B cell (primary cell): Measurements from ENCODE around the gene UFSP1. TPM values are rescaled to one million over a fixed set of nuclear protein-coding genes. Genes with fewer than 3 reads are reported as not detected.
A peak's percentile ranks its signal among the peaks of the same experiment; 100 is the strongest.

Experiments used
- ATAC-seq: fragments of 200-7000 bp; cut with Tn5 transposase; one replicate; pipeline ENCODE4 v1.10.0; 2021; ENCODE audit warnings: low read depth, mild to moderate bottlenecking, moderate number of reproducible peaks, moderate library complexity
- CTCF ChIA-PET: fragments of 350-600 bp; sonication (Branson Sonifier 250); formaldehyde crosslinking; loops from one replicate; lab custom pipeline; 2021; ENCODE audit warnings: antibody characterized with exemption, inconsistent platforms; lab: Charles Lee
- POLR2A ChIA-PET: fragments of 350-600 bp; sonication (Branson Sonifier 250); formaldehyde crosslinking; loops from one replicate; lab custom pipeline; 2021; ENCODE audit warnings: antibody characterized with exemption; lab: Charles Lee
- DNase-seq: peaks from one replicate; pipeline ENCODE4 v3.0.0; 2013
- H2AFZ ChIP-seq: 2 replicates; pipeline ENCODE4 v1.6.1; 2012; ENCODE audit warnings: mild to moderate bottlenecking, low read depth, low read length; ENCODE audit not compliant: insufficient read depth, poor library complexity, severe bottlenecking
- H3K27ac ChIP-seq, 2 donors: 1 replicate in 1 of 2; 2 replicates in 1 of 2; pipeline ENCODE4 v1.5.1; 2012 to 2013; ENCODE audit warnings: low read length in 2 of 2, mild to moderate bottlenecking in 2 of 2, moderate library complexity in 1 of 2
- H3K27me3 ChIP-seq, 4 experiments: fragments of 200-600 bp in 1 of 4; sonication (generic) in 1 of 4; replicated peaks in 1 of 4; 1 replicate in 2 of 4; 2 replicates in 2 of 4; pipeline versions ENCODE4 v1.6.1 to v1.7.0; 2013 to 2016; ENCODE audit warnings: low read length in 3 of 4, mild to moderate bottlenecking in 2 of 4, mixed read lengths in 1 of 4, moderate library complexity in 1 of 4; ENCODE audit not compliant: insufficient read depth in 4 of 4, control insufficient read depth in 3 of 4; ENCODE audit errors: control extremely low read depth in 1 of 4
- H3K36me3 ChIP-seq, 2 experiments: replicated peaks in 1 of 2; 1 replicate in 1 of 2; 2 replicates in 1 of 2; pipeline versions ENCODE4 v1.6.1 to v1.7.1; 2013; ENCODE audit warnings: low read length in 1 of 2; ENCODE audit not compliant: insufficient read depth in 2 of 2, control insufficient read depth in 1 of 2; ENCODE audit errors: control extremely low read depth in 1 of 2, extremely low read depth in 1 of 2
- H3K4me1 ChIP-seq, 2 donors: fragments of 200-600 bp in 1 of 2; sonication (generic) in 1 of 2; 1 replicate in 1 of 2; 2 replicates in 1 of 2; pipeline versions ENCODE4 v1.5.1 to v1.6.1; 2013 to 2017; ENCODE audit warnings: low read length in 2 of 2; ENCODE audit not compliant: control insufficient read depth in 2 of 2, insufficient read depth in 2 of 2
- H3K4me2 ChIP-seq: replicated peaks from 2 replicates; pipeline ENCODE3; 2012; ENCODE audit warnings: mild to moderate bottlenecking, low read depth, low read length; ENCODE audit not compliant: poor library complexity, severe bottlenecking
- H3K4me3 ChIP-seq, 5 experiments: fragments of 200-600 bp in 1 of 5; sonication (generic) in 1 of 5; 1 replicate in 3 of 5; 2 replicates in 2 of 5; pipeline versions ENCODE4 v1.5.1 to v1.7.0; 2011 to 2016; ENCODE audit warnings: low read length in 4 of 5, mild to moderate bottlenecking in 4 of 5, low read depth in 2 of 5, control low read depth in 1 of 5, moderate library complexity in 1 of 5; ENCODE audit not compliant: insufficient read depth in 1 of 5; ENCODE audit errors: control extremely low read depth in 1 of 5, extremely low read depth in 1 of 5
- H3K79me2 ChIP-seq: fragments of 200-600 bp; sonication (generic); one replicate; pipeline ENCODE4 v1.6.0; 2016; ENCODE audit warnings: low read length; ENCODE audit not compliant: control insufficient read depth, insufficient read depth
- H3K9ac ChIP-seq: fragments of 200-600 bp; sonication (generic); 2 replicates; pipeline ENCODE4 v1.6.1; 2017; ENCODE audit warnings: mild to moderate bottlenecking, low read length, moderate library complexity
- H3K9me3 ChIP-seq, 3 donors: one replicate each; pipeline versions ENCODE4 v1.6.1 to v1.7.1; 2013; ENCODE audit warnings: low read length in 2 of 3; ENCODE audit not compliant: control insufficient read depth in 2 of 3, insufficient read depth in 1 of 3; ENCODE audit errors: control extremely low read depth in 1 of 3
- H4K20me1 ChIP-seq: 2 replicates; pipeline ENCODE4 v1.6.0; 2012; ENCODE audit warnings: mild to moderate bottlenecking, low read length; ENCODE audit not compliant: insufficient read depth, control insufficient read depth, poor library complexity, severe bottlenecking
- H3K27ac Mint-ChIP-seq: one replicate; pipeline ENCODE4 v1.8.0; 2021; ENCODE audit warnings: mixed read lengths
- H3K27me3 Mint-ChIP-seq: one replicate; pipeline ENCODE4 v1.8.0; 2021; ENCODE audit warnings: mixed read lengths
- H3K4me1 Mint-ChIP-seq: one replicate; pipeline ENCODE4 v1.8.0; 2021; ENCODE audit warnings: mixed read lengths
- H3K4me3 Mint-ChIP-seq: one replicate; pipeline ENCODE4 v1.8.0; 2021; ENCODE audit warnings: mixed read lengths
- H3K9me3 Mint-ChIP-seq: one replicate; pipeline ENCODE4 v1.8.0; 2022; ENCODE audit warnings: mixed read lengths; ENCODE audit not compliant: insufficient read depth
- EZH2 ChIP-seq: IDR thresholded peaks from 2 replicates; pipeline ENCODE4 v1.6.1; 2012; ENCODE audit warnings: borderline replicate concordance, low read depth, mild to moderate bottlenecking, moderate library complexity, low read length; ENCODE audit not compliant: insufficient read depth, poor library complexity, severe bottlenecking
- WGBS: methylation state at CpG from one replicate; pipeline ENCODE4 v1.1.5; 2013; ENCODE audit warnings: missing lambda C conversion rate; ENCODE audit not compliant: insufficient coverage; 5-methylcytosine and 5-hydroxymethylcytosine counted together
- intact Hi-C: fragments of 100-400 bp; cut with micrococcal nuclease; formaldehyde crosslinking; loops from one replicate; pipeline ENCODE4 v1.10.0; 2022
- polyA plus RNA-seq: library from polyadenylated mRNA; depleted of rRNA; stranded (reverse); fragments of >200 nt; gene quantifications from 2 replicates; pipeline ENCODE4 v1.2.3, GENCODE V29; 2012
- total RNA-seq, 2 donors: library from RNA; stranded (reverse); fragments of 120-200 nt in 1 of 2; gene quantifications; 1 replicate in 1 of 2; 2 replicates in 1 of 2; pipeline versions ENCODE4 v1.2.3 to v1.2.4, GENCODE V29; 2013 to 2022
- TF ChIP-seq, protein P1 (sequence below): fragments of 200-600 bp; IDR thresholded peaks from one replicate; pipeline ENCODE4 v1.8.0; 2022; ENCODE audit warnings: antibody characterized with exemption, mild to moderate bottlenecking

The UFSP1 gene
- total and polyA plus RNA-seq, 2 donors (not counting 1 experiment from before 2014, with no cell fraction given): 3.6 to 4.3 TPM

DNA sequence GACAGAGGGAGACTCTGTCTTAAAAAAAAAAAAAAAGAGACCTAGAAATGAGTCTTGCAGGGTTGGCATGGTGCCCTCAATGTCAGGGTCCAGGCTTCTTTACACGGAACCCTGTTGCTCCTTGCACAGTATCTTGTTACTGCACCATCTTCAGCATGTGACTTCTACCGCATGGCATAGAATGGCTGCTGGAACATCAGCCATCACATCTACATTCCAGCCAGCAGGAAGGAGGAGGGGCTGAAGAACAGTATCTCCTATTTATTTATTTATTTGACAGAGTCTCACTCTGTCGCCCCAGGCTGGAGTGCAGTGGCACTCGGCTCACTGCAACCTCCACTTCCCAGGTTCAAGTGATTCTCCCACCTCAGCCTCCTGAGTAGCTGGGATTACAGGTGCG is 9.9 kb upstream of the UFSP1 start:
- no peak overlapping the region for H3K27ac ChIP-seq
- no peak overlapping the region for H3K9ac ChIP-seq
- CTCF ChIA-PET: interaction anchor here (0.6 to 2.2 kb wide), 5 partner anchors 18 to 241 kb away, joined by 3 to 27 read pairs (median 3); no protein-coding TSS in a partner anchor
- no CpG with 5 or more reads among the region's 5 CpGs for WGBS
- H3K4me2 ChIP-seq: no peak overlapping the region
- H3K9me3 ChIP-seq: peaks cover 0 to 16% (median 0%) of the 10 kb centered on the region in 3 donors
- no peaks in the 10 kb centered on the region for H3K79me2 ChIP-seq
- ATAC-seq: no peak
- Mint-ChIP-seq H3K27ac (no peak overlapping the region), H3K4me1 (peaks cover 10% of the 10 kb centered on the region), H3K9me3 (no peaks in the 10 kb centered on the region), H3K27me3 (peaks cover 29% of the 10 kb centered on the region), H3K4me3 (no peak overlapping the region)
- POLR2A ChIA-PET: no interaction called here
- H3K4me3 ChIP-seq: no peak overlapping the region
- H2AFZ ChIP-seq: no peak overlapping the region
- no peaks in the 10 kb centered on the region for H4K20me1 ChIP-seq
- TF ChIP-seq, protein P1, sequence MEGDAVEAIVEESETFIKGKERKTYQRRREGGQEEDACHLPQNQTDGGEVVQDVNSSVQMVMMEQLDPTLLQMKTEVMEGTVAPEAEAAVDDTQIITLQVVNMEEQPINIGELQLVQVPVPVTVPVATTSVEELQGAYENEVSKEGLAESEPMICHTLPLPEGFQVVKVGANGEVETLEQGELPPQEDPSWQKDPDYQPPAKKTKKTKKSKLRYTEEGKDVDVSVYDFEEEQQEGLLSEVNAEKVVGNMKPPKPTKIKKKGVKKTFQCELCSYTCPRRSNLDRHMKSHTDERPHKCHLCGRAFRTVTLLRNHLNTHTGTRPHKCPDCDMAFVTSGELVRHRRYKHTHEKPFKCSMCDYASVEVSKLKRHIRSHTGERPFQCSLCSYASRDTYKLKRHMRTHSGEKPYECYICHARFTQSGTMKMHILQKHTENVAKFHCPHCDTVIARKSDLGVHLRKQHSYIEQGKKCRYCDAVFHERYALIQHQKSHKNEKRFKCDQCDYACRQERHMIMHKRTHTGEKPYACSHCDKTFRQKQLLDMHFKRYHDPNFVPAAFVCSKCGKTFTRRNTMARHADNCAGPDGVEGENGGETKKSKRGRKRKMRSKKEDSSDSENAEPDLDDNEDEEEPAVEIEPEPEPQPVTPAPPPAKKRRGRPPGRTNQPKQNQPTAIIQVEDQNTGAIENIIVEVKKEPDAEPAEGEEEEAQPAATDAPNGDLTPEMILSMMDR: no peak
- TF ChIP-seq EZH2: no peak
- peaks cover 21 to 23% of the 10 kb centered on the region in 2 donors for H3K4me1 ChIP-seq
- H3K27me3 ChIP-seq: peaks cover 0 to 43% (median 18%) of the 10 kb centered on the region in 4 experiments
- no peaks in the 10 kb centered on the region for H3K36me3 ChIP-seq
- intact Hi-C loops: loop anchor here (10.0 kb wide), 1 partner anchor 245 kb away; no protein-coding TSS in a partner anchor
- no peak for DNase-seq

DNA sequence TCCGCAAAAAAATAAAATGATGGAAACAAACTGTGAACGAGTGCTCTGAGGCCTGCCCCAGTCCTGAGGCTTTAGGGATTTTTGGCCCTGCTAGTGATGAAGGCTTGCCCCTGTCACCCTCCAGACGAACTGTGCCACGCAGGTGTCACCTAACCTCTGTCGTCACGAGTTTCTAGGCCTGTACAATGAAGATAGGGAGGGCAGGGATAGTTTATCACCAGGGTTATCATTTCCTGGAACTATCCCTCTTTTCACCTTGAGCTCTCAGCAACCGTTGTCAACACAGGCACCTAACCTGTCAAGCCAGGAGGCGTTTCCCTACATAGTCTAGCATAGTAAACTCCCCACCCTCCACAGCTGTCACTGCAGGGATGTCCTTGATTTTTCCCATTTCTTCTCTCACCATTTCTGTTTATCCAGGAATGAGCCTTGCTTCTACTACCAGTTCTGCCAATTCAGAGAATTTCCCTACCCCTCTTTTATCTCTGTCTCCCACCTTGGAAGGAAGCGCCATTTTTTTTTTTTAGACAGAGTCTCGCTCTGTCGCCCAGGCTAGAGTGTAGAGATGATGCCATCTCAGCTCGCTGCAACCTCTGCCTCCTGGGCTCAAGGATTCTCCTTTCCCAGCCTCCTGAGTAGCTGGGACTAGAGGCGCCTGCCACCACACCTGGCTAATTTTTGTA is 8.4 kb upstream of the UFSP1 start:
- Histone ChIP-seq H3K27ac (no peak overlapping the region), H3K4me3 (no peak overlapping the region), H3K36me3 (no peaks in the 10 kb centered on the region), H3K79me2 (no peaks in the 10 kb centered on the region), H2AFZ (no peak overlapping the region), H3K27me3 (peaks cover 0 to 57% (median 20%) of the 10 kb centered on the region in 4 experiments), H3K9ac (no peak overlapping the region), H3K9me3 (peaks cover 0 to 16% (median 0%) of the 10 kb centered on the region in 3 donors), H4K20me1 (no peaks in the 10 kb centered on the region), H3K4me1 (peaks cover 22 to 23% of the 10 kb centered on the region in 2 donors), H3K4me2 (no peak overlapping the region)
- CTCF ChIA-PET: interaction anchor here (0.6 to 2.2 kb wide), 11 partner anchors 8 to 773 kb away, joined by 3 to 27 read pairs (median 3); partner anchors contain the start of genes SLC12A9 and UFSP1
- H3K27me3 Mint-ChIP-seq: peaks cover 29% of the 10 kb centered on the region
- DNase-seq (no peak), ATAC-seq (no peak)
- intact Hi-C loops: loop anchor here (10.0 kb wide), 1 partner anchor 247 kb away; no protein-coding TSS in a partner anchor
- no peak for TF ChIP-seq EZH2
- TF ChIP-seq, protein P1: no peak
- POLR2A ChIA-PET: no interaction called here
- H3K4me3 Mint-ChIP-seq: peak overlapping the region; percentile 80
- H3K9me3 Mint-ChIP-seq: no peaks in the 10 kb centered on the region
- no peak overlapping the region for H3K27ac Mint-ChIP-seq
- peaks cover 10% of the 10 kb centered on the region for H3K4me1 Mint-ChIP-seq
- WGBS: 78% methylated on average over 7 of the region's 13 CpGs
